Panc1 (cell line): ENCODE measurements around the gene ATP6V0E2. TPM values are rescaled to one million over a fixed set of nuclear protein-coding genes. Genes with fewer than 3 reads are reported as not detected.

Source experiments
- ATAC-seq: fragments of 200-7000 bp; cut with Tn5 transposase; 2 replicates; pipeline ENCODE4 v1.9.1; 2020; ENCODE audit warnings: mild to moderate bottlenecking, moderate library complexity
- BruUV-seq: library from RNA; stranded (reverse); fragments of 400-500 nt; replicated peaks from 2 replicates; lab custom pipeline; 2021; lab: Mats Ljungman, UMichigan
- CTCF ChIA-PET: fragments of 300-600 bp; sonication (Branson Sonifier 250); formaldehyde crosslinking; loops from one replicate; lab custom pipeline; 2022; ENCODE audit warnings: antibody characterized with exemption; lab: Charles Lee
- POLR2A ChIA-PET: fragments of 300-600 bp; sonication (Branson Sonifier 250); formaldehyde crosslinking; loops from one replicate; lab custom pipeline; 2022; ENCODE audit warnings: antibody characterized with exemption; lab: Charles Lee
- DNase-seq: peaks from one replicate; pipeline ENCODE4 v3.0.0-alpha.2; 2010; ENCODE audit warnings: low read depth, low spot score
- H3K27ac ChIP-seq: 2 replicates; pipeline ENCODE4 v1.5.1; 2011; ENCODE audit warnings: mild to moderate bottlenecking, low read length, inconsistent platforms
- H3K27me3 ChIP-seq: fragments of 200-500 bp; sonication (Bioruptor generic); 2 replicates; pipeline ENCODE4 v1.6.0; 2014; ENCODE audit warnings: low read length, inconsistent platforms; ENCODE audit not compliant: control insufficient read depth, insufficient read depth
- H3K36me3 ChIP-seq: fragments of 200-500 bp; sonication (Bioruptor generic); 2 replicates; pipeline ENCODE4 v1.5.1; 2014; ENCODE audit warnings: inconsistent platforms, mild to moderate bottlenecking, low read length, moderate library complexity; ENCODE audit not compliant: control insufficient read depth, insufficient read depth
- H3K4me1 ChIP-seq: 2 replicates; pipeline ENCODE4 v1.5.1; 2011; ENCODE audit warnings: inconsistent platforms, mild to moderate bottlenecking, low read length, moderate library complexity; ENCODE audit not compliant: control insufficient read depth, insufficient read depth
- H3K4me3 ChIP-seq, 2 experiments: 2 replicates each; pipeline ENCODE4 v1.5.1; 2011 to 2012; ENCODE audit warnings: low read depth in 2 of 2, low read length in 2 of 2, mild to moderate bottlenecking in 2 of 2, inconsistent platforms in 1 of 2, moderate library complexity in 1 of 2
- H3K9me3 ChIP-seq: fragments of 200-500 bp; sonication (Bioruptor generic); 2 replicates; pipeline ENCODE4 v1.5.1; 2014; ENCODE audit warnings: low read depth, mild to moderate bottlenecking, inconsistent platforms, low read length, moderate library complexity; ENCODE audit not compliant: control insufficient read depth, insufficient read depth
- CTCF ChIP-seq: fragments of 450-650 bp; IDR thresholded peaks from 2 replicates; pipeline ENCODE4 v1.5.1; 2017; ENCODE audit warnings: mild to moderate bottlenecking
- POLR2AphosphoS5 ChIP-seq: IDR thresholded peaks from 2 replicates; pipeline ENCODE4 v1.6.1; 2012; ENCODE audit warnings: mild to moderate bottlenecking, low read depth, low read length, moderate library complexity
- REST ChIP-seq, 2 experiments: IDR thresholded peaks; 2 replicates each; pipeline ENCODE4 v1.6.1; 2011 to 2012; ENCODE audit warnings: low read depth in 2 of 2, control low read depth in 1 of 2, low read length in 1 of 2, mild to moderate bottlenecking in 1 of 2, moderate library complexity in 1 of 2; ENCODE audit not compliant: insufficient read depth in 1 of 2
- SIN3A ChIP-seq: IDR thresholded peaks from 2 replicates; pipeline ENCODE4 v1.6.1; 2012; ENCODE audit warnings: low read depth, mild to moderate bottlenecking, low read length, moderate library complexity, borderline replicate concordance; ENCODE audit not compliant: insufficient read depth
- TCF7L2 ChIP-seq: IDR thresholded peaks from 2 replicates; pipeline ENCODE4 v1.6.1; 2011; ENCODE audit warnings: mild to moderate bottlenecking, low read depth, low read length, inconsistent platforms
- in situ Hi-C: cut with HindIII; loops from 2 replicates; pipeline ENCODE4 v1.10.0; 2016; ENCODE audit warnings: low sequenced_read_pairs, low pct_unique_long_range_greater_than_20kb
- intact Hi-C: fragments of 100-400 bp; cut with micrococcal nuclease; formaldehyde crosslinking; loops from one replicate; pipeline ENCODE4 v1.10.0; 2022; ENCODE audit not compliant: unreplicated experiment
- total RNA-seq: library from RNA; stranded (reverse); gene quantifications from one replicate; pipeline ENCODE4 v1.2.1, GENCODE V29; 2021; ENCODE audit not compliant: unreplicated experiment

Gene ATP6V0E2
- total RNA-seq, 1 experiment from 2014 or later = 44.7 TPM

- H3K27me3 ChIP-seq = peaks cover 3% of the 10 kb centered on the region; the same call in 1 of the 2 replicates
- intact Hi-C loops = loop anchor here (5.0 kb wide), 2 partner anchors 163 to 393 kb away; no protein-coding TSS in a partner anchor
- no peaks in the 10 kb centered on the region; the same call in 1 of the 2 replicates for H3K4me1 ChIP-seq
- BruUV-seq = no TSS peak
- H3K4me3 ChIP-seq = no peak overlapping the region
- no peak overlapping the region for H3K27ac ChIP-seq
- H3K9me3 ChIP-seq = no peaks in the 10 kb centered on the region
- ATAC-seq (no peak), DNase-seq (no peak)
- H3K36me3 ChIP-seq = no peaks in the 10 kb centered on the region
- in situ Hi-C loops = no loop called here
- no peak for TF ChIP-seq CTCF
- TF ChIP-seq REST (IDR thresholded peaks at IDR 0.05; ENCODE audit: insufficient read depth in 1 of 2, low read depth in 2 of 2, low read length in 1 of 2) = no peak
- TF ChIP-seq SIN3A = no peak
- TF ChIP-seq TCF7L2 = no peak
- TF ChIP-seq POLR2AphosphoS5 = no peak
- CTCF ChIA-PET = interaction anchor here (1.0 kb wide), 1 partner anchor 82 kb away, joined by 4 read pairs; no protein-coding TSS in a partner anchor
- POLR2A ChIA-PET = no interaction called here
These were observed 10.2 kb downstream of the ATP6V0E2 start for GRCh38 chr7:149884016-149884415.

- ChIA-PET POLR2A (no interaction called here), CTCF (no interaction called here)
- Histone ChIP-seq H3K4me1 (no peaks in the 10 kb centered on the region; the same call in 1 of the 2 replicates), H3K4me3 (no peak overlapping the region), H3K27ac (no peak overlapping the region), H3K9me3 (no peaks in the 10 kb centered on the region), H3K36me3 (no peaks in the 10 kb centered on the region), H3K27me3 (peaks cover 6% of the 10 kb centered on the region; the same call in 1 of the 2 replicates)
- BruUV-seq = no TSS peak
- TF ChIP-seq TCF7L2 (no peak), SIN3A (no peak), CTCF (no peak), REST (IDR thresholded peaks at IDR 0.05; ENCODE audit: insufficient read depth in 1 of 2, low read depth in 2 of 2, low read length in 1 of 2) (no peak), POLR2AphosphoS5 (no peak)
- ATAC-seq = no peak
- DNase-seq = no peak
- intact Hi-C loops (loop anchor here (5.0 kb wide), 2 partner anchors 163 to 393 kb away; no protein-coding TSS in a partner anchor), in situ Hi-C loops (no loop called here)
These were observed 10.8 kb downstream of the ATP6V0E2 start for GRCh38 chr7:149884541-149884940.
